ENCODE results near the gene ADGRG3. TPM values are rescaled to one million over a fixed set of nuclear protein-coding genes. Genes with fewer than 3 reads are reported as not detected.

ADGRG3 gene
- total and polyA plus RNA-seq, 2 experiments from 2014 or later: not detected

GRCh38 chr16:57630407-57630797, 37.7 kb upstream of the ADGRG3 start:
- no peak overlapping the region for H3K4me3 Mint-ChIP-seq
- no peak overlapping the region for H2AFZ ChIP-seq

More at GRCh38 chr16:57630407-57630797, 37.7 kb upstream of the ADGRG3 start:
- H4K20me1 ChIP-seq (replicated peaks; ENCODE audit: insufficient read depth): no peaks in the 10 kb centered on the region
- Mint-ChIP-seq H3K36me3 (ENCODE audit: low read depth) (no peaks in the 10 kb centered on the region), H3K27ac (no peak overlapping the region), H3K9me3 (no peaks in the 10 kb centered on the region), H3K4me1 (peaks cover 37% of the 10 kb centered on the region), H3K27me3 (ENCODE audit: insufficient read depth, low read depth, poor library complexity) (peaks cover 10% of the 10 kb centered on the region)
- no peak for ATAC-seq
- no peaks in the 10 kb centered on the region for H3K4me1 ChIP-seq (ENCODE audit: insufficient read depth)
- H3K4me2 ChIP-seq: no peak overlapping the region
- H3K79me2 ChIP-seq (replicated peaks; ENCODE audit: insufficient read depth): no peaks in the 10 kb centered on the region
- no peaks in the 10 kb centered on the region for H3F3A ChIP-seq (replicated peaks; ENCODE audit: low read depth)
- no peak for TF ChIP-seq EZH2phosphoT487 (IDR thresholded peaks at IDR 0.05; ENCODE audit: unreplicated experiment)
- TF ChIP-seq JUNB (IDR thresholded peaks at IDR 0.05; ENCODE audit: unreplicated experiment): no peak
- TF ChIP-seq, protein P1, sequence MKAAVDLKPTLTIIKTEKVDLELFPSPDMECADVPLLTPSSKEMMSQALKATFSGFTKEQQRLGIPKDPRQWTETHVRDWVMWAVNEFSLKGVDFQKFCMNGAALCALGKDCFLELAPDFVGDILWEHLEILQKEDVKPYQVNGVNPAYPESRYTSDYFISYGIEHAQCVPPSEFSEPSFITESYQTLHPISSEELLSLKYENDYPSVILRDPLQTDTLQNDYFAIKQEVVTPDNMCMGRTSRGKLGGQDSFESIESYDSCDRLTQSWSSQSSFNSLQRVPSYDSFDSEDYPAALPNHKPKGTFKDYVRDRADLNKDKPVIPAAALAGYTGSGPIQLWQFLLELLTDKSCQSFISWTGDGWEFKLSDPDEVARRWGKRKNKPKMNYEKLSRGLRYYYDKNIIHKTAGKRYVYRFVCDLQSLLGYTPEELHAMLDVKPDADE (IDR thresholded peaks at IDR 0.05): no peak
- TF ChIP-seq, protein P2, sequence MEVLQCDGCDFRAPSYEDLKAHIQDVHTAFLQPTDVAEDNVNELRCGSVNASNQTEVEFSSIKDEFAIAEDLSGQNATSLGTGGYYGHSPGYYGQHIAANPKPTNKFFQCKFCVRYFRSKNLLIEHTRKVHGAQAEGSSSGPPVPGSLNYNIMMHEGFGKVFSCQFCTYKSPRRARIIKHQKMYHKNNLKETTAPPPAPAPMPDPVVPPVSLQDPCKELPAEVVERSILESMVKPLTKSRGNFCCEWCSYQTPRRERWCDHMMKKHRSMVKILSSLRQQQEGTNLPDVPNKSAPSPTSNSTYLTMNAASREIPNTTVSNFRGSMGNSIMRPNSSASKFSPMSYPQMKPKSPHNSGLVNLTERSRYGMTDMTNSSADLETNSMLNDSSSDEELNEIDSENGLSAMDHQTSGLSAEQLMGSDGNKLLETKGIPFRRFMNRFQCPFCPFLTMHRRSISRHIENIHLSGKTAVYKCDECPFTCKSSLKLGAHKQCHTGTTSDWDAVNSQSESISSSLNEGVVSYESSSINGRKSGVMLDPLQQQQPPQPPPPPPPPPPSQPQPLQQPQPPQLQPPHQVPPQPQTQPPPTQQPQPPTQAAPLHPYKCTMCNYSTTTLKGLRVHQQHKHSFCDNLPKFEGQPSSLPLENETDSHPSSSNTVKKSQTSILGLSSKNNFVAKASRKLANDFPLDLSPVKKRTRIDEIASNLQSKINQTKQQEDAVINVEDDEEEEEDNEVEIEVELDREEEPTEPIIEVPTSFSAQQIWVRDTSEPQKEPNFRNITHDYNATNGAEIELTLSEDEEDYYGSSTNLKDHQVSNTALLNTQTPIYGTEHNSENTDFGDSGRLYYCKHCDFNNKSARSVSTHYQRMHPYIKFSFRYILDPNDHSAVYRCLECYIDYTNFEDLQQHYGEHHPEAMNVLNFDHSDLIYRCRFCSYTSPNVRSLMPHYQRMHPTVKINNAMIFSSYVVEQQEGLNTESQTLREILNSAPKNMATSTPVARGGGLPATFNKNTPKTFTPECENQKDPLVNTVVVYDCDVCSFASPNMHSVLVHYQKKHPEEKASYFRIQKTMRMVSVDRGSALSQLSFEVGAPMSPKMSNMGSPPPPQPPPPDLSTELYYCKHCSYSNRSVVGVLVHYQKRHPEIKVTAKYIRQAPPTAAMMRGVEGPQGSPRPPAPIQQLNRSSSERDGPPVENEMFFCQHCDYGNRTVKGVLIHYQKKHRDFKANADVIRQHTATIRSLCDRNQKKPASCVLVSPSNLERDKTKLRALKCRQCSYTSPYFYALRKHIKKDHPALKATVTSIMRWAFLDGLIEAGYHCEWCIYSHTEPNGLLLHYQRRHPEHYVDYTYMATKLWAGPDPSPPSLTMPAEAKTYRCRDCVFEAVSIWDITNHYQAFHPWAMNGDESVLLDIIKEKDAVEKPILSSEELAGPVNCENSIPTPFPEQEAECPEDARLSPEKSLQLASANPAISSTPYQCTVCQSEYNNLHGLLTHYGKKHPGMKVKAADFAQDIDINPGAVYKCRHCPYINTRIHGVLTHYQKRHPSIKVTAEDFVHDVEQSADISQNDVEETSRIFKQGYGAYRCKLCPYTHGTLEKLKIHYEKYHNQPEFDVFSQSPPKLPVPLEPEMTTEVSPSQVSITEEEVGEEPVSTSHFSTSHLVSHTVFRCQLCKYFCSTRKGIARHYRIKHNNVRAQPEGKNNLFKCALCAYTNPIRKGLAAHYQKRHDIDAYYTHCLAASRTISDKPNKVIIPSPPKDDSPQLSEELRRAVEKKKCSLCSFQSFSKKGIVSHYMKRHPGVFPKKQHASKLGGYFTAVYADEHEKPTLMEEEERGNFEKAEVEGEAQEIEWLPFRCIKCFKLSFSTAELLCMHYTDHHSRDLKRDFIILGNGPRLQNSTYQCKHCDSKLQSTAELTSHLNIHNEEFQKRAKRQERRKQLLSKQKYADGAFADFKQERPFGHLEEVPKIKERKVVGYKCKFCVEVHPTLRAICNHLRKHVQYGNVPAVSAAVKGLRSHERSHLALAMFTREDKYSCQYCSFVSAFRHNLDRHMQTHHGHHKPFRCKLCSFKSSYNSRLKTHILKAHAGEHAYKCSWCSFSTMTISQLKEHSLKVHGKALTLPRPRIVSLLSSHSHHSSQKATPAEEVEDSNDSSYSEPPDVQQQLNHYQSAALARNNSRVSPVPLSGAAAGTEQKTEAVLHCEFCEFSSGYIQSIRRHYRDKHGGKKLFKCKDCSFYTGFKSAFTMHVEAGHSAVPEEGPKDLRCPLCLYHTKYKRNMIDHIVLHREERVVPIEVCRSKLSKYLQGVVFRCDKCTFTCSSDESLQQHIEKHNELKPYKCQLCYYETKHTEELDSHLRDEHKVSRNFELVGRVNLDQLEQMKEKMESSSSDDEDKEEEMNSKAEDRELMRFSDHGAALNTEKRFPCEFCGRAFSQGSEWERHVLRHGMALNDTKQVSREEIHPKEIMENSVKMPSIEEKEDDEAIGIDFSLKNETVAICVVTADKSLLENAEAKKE (CRISPR knock-in tag; IDR thresholded peaks at IDR 0.05): no peak
- TF ChIP-seq REST (IDR thresholded peaks at IDR 0.05; ENCODE audit: unreplicated experiment): no peak
- no peak for TF ChIP-seq STAT1 (IDR thresholded peaks at IDR 0.05; ENCODE audit: unreplicated experiment)
- no peak for TF ChIP-seq CREB1 (CRISPR knock-in tag; IDR thresholded peaks at IDR 0.05; ENCODE audit: low read depth)
- no peak for TF ChIP-seq ZNF331 (CRISPR knock-in tag; IDR thresholded peaks at IDR 0.05; ENCODE audit: low read depth)
- TF ChIP-seq ZNF114 (CRISPR knock-in tag; IDR thresholded peaks at IDR 0.05): no peak
- TF ChIP-seq EZH2 (IDR thresholded peaks at IDR 0.05; ENCODE audit: low read depth, unreplicated experiment): no peak
- no peak for TF ChIP-seq POLR2AphosphoS5 (IDR thresholded peaks at IDR 0.05; ENCODE audit: low read depth)
- H3K36me3 ChIP-seq (ENCODE audit: insufficient read depth): no peaks in the 10 kb centered on the region
- H3K9me2 ChIP-seq (ENCODE audit: insufficient read depth): no peaks in the 10 kb centered on the region
- no peak overlapping the region for H3K27ac ChIP-seq (ENCODE audit: low read depth)
- DNase-seq (ENCODE audit: low spot score): no peak
- no peaks in the 10 kb centered on the region for H3K27me3 ChIP-seq (ENCODE audit: insufficient read depth)
- no peak overlapping the region for H3K4me3 ChIP-seq

Data from GM23338 (cell line).